HG03565 (cell line): Measurements from ENCODE around the gene CYP4X1.
"Not testable (repeated sequence)": the region's sequence is repeated elsewhere in the genome, so short reads cannot be mapped to it uniquely, and the experiment has no call there.

Experiments used
- ATAC-seq: cut with Tn5 transposase; IDR thresholded peaks from one replicate; pipeline ENCODE4 v1.9.1; 2021; ENCODE audit warnings: mild to moderate bottlenecking, moderate library complexity; ENCODE audit not compliant: unreplicated experiment

Gene CYP4X1, protein sequence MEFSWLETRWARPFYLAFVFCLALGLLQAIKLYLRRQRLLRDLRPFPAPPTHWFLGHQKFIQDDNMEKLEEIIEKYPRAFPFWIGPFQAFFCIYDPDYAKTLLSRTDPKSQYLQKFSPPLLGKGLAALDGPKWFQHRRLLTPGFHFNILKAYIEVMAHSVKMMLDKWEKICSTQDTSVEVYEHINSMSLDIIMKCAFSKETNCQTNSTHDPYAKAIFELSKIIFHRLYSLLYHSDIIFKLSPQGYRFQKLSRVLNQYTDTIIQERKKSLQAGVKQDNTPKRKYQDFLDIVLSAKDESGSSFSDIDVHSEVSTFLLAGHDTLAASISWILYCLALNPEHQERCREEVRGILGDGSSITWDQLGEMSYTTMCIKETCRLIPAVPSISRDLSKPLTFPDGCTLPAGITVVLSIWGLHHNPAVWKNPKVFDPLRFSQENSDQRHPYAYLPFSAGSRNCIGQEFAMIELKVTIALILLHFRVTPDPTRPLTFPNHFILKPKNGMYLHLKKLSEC

DNA sequence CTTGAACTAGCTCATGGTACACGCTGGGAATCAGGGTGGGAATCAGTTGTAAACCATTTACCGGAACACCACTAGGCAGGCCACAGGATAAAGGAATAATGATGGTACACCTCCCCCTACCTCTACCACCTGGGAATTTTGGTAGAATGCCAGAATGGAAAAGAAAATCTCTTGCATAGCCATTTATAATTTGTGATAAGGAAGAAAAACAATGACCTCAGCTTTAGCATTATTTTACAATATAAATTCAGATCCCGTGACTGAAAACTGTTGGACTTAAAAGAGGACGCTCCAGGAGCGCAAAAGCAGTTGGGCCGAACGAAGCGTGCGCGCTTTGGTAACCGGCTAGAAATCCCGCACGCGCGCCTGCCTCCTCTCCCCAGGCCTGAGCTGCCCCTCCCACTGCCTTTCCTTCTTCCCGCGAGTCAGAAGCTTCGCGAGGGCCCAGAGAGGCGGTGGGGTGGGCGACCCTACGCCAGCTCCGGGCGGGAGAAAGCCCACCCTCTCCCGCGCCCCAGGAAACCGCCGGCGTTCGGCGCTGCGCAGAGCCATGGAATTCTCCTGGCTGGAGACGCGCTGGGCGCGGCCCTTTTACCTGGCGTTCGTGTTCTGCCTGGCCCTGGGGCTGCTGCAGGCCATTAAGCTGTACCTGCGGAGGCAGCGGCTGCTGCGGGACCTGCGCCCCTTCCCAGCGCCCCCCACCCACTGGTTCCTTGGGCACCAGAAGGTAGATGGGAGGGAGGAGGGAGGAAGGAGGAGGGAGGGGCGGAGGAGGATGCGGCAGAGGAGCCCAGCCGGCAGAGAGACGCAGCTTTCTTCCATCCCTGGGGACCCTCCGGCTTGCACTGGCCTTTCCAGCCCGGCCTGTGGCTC is at the start of gene CYP4X1:
CYP4X1 (plus strand) TSS at position 402 of the 873 bp plus-strand sequence; CDS start at position 551, 149 bp downstream.
- ATAC-seq, result no peak

DNA sequence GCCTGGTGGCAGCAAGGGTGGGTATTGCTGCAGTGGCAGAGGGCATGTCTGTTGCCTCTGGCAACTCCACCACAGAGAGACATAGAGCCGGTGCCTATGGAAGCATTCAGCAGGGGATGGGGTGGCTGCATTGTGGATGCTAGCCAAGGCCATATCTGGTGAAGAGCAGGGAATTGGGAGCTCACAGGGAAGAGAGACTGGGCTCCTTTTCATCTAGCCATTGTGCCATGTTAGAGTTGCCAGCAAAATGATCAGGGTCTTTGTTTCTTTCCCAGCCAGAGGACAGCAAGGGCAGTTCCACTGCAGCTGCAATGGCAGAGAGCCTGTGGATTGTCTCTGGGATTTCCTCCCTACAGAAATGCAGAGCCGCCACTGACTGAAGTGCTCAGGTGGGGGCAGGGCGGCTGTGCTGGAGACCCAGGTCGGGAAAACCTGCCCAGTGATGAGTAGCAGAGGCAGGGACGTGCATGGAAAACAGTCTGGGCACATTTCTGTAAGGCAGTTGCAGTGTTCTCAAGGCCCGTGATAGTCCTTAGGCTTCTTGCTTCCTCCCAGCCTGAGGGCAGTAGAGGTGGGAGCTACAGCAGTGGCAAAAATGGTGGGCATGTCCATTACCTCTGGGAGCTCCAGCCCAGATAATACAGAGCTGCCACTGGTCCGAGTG is 40.2 kb upstream of the CYP4X1 start:
- ATAC-seq, result no peak

DNA sequence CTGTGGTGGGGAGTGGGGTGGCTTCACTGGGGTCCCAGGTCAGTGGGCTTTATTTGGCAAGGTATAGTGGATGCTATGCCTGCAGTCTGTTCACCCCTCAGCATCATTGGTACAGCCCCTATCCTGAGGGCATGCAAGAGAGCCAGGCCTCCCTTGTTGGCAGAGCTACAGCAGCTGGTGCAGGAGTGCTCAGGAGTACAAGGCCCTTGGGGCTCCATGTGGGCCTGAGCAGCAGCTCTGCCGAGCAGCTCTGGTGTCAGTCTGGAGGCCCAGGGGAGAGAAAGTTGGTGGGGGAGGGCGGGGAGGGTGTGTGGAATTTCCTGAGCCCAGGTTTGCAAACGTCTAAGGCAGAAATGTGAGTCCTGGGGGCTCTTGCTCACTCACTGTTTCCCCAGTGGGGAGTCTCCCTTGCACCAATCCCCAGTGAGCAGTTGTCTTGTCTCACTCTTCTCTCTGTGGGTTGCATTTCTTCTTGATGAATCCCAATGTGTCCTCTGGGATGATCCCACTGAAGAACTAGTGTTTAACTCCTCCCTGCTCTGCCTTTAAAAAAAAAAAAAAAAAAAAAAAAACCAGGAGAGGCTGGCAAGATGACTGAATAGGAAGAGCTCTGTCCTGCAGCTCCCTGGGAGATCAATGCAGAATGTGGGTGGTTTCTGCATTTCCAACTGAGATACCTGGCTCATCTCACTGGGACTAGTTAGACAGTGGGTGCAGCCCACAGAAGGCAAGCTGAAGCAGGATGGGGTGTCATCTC is 39.5 kb upstream of the CYP4X1 start:
- no peak for ATAC-seq

DNA sequence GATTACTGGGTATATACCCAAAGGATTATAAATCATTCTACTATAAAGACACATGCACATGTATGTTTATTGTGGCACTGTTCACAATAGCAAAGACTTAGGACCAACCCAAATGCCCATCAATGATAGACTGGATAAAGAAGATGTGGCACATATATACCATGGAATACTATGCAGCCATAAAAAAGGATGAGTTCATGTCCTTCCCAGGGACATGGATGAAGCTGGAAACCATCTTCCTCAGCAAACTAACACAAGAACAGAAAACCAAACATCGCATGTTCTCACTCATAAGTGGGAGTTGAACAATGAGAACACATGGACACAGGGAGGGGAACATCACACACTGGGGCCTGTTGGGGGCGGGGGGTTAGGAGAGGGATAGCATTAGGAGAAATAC is 32.9 kb upstream of the CYP4X1 start:
- not testable (repeated sequence) for ATAC-seq

DNA sequence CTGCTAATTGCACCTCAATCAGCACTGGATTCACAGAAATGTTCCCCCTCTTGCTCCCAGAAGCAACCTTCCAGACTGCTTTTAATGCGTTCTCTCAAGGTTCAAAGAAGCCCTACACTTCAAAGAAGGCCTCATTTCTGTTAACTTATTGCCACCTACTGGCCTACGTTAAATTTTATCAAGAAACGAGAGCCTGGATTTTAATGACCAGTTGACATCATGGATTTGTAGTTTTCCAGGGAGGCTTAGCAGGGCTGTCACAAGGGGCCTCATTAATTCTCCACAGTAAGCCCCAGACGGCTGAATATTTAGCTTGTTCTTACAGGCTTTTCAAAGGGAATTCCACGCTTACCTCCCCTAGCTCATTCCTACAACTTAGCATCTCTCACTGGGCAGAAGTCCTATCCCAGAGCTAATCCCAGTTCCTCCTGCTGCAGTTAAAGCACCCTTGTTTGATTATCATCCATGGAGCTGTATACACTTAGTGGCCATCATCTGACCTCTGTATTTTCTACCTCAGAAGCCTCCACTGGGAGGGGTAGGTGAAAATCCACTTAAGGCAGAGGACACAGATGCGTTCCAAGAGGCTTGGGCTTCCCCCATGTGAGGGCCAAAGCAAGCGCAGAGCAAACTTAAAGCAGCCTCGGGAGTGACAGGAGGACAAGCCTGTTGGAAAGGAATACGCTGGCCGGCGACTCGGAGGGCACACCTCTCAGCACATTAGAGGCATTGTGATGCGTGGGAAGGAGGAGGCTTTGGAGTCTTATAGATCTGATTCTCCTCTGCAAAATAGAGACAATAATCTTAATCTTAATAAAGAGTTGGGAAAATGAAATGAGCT is 32.2 kb upstream of the CYP4X1 start:
- ATAC-seq, result no peak

DNA sequence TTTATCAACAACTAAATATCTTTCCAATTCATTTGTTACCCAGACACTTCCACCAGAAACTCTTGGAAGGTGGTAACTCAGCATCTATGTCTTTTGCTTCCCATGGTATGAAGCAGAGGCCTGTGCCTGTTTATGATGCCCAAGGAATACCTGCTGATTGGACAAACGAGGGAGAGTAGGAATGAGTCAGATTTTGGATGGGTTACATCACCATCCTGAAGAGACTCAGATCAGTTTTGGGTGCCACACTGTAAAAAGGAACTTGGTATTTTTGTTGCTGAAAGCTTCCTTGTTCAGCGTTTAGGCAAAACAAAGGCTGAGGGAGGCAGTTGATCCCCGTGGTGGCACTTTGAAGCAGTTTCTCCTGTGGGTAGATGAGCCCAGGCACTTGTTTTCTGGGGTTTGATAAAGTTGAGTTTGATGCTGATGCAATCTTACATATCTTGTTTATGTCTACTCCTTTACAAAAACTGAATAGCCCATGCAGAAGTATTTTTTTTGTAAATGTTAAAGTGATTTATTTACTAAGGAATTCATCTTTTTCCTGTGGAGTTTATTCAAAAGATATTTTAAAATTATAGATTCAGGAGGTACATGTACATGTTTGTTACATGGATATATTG is 26.7 kb upstream of the CYP4X1 start:
- no peak for ATAC-seq

DNA sequence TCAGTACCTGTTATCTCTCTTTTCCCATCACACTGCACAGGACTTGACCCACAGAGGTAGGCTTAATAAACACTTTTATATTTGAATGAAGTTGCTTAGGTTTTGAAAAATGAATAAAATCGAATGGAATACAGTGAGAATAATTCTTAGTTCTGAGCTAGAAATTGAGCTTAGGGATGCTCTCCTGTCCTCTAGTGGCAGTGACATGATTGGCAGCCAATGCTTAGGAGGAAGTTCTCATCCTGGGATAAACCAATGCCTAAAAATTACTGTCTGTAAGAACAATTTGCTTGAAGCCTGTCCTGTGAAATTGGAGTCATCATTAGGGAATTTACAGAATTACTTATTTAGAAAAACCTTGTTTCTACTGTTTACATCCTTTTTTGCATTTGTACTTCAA is 21.3 kb upstream of the CYP4X1 start:
- no peak for ATAC-seq

DNA sequence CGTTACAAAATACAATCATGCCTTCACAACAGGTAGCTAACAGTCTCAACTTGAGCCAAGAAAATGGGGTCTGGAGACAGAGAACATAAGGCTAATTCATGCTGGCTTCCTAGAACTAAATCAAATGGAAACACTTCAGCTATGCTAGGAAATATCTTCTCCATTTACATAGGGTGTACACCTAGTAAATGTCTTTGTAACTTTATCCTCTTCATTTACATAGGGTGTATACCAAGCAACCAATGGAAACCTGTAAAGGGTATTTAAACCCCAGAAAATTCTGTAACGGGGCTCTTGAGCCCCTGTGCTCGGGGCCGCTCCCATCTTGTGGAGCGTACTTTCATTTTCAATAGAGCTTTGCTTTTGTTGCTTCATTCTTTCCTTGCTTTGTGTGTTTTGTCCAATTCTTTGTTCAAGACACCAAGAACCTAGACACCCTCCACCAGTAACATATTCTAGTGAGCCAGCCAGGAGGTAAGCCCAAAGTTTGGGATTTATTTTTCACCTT is 19.5 kb upstream of the CYP4X1 start:
- no peak for ATAC-seq

DNA sequence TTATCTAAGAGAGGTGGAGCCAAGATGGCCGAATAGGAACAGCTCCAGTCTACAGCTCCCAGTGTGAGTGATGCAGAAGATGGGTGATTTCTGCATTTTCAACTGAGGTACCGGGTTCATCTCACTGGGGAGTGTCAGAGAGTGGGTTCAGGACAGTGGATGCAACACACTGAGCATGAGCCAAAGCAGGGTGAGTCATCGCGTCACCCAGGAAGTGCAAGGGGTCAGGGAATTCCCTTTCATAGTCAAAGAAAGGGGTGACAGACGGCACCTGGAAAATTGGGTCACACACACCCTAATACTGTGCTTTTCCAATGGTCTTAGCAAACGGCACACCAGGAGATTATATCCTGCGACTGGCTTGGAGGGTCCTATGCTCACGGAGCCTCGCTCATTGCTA is 17.0 kb upstream of the CYP4X1 start:
- not testable (repeated sequence) for ATAC-seq

DNA sequence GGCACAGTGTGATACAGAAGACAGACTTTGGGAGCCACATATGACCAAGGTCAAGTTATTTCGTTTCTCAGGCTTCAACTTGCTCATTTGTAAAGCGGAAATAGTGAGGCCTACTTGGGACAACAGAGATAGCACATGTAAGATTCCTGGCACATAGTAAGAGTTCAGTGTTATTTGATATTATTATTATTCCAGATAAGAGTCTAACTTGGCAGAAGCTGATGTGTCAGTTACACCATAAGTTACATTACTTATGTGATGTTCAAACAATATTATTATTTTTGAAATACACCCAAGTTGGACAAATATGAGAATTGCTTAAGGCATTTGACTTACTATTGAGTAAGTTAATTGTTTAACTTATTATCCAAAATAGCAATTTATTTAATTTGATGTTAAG is 10.2 kb upstream of the CYP4X1 start:
- ATAC-seq, result no peak

DNA sequence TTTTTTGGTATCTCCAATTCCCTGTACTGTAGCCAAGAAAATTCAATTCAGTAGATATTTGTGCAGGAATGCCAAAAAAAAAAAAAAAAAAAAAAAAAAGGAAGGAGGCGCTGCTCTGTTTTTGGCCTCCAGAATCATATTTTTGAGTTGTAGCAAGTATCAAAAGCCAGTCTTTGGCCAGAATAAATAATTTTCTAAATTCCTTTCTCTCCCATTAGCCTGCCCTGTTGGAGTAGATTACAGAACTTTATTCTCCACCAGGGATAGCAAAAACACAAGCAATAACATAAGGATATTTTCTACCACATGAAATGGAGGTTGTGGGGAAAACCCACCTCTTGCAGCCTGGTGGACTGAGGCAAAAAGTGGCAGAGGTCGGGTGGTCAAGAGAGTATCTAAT is 2.4 kb upstream of the CYP4X1 start:
- no peak for ATAC-seq

DNA sequence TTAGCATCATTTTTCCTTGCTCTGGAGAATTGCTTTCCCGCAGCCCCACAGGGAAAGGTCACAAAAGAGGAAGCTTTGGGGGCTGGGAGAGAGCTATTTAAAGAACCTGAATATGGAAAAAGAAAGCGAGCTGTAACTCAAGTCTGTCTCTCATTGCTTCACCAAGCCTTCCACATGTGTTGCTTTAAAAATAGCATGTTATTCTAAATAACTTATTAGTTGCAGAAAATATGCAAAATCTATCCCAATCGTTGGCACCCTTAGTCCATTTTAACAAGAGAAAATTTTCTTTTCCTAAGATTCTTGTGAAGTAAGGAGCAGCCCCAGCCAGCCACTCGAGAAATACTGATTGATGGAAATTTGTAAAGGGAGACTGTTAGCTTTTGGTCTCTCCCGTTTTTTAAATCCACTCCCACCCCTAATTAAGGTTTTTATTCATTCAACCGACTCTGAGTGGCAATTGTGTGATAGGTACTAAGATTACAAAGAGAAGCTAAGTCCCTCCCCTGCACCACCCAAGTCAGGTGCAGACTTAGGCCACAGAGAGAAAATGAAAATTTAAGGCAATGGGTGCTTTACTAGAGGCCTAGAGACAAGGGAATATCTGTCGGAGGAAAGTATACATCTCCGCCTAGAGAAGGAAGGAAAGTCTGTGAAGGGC is 802 bp downstream of the CYP4X1 start:
- no peak for ATAC-seq

DNA sequence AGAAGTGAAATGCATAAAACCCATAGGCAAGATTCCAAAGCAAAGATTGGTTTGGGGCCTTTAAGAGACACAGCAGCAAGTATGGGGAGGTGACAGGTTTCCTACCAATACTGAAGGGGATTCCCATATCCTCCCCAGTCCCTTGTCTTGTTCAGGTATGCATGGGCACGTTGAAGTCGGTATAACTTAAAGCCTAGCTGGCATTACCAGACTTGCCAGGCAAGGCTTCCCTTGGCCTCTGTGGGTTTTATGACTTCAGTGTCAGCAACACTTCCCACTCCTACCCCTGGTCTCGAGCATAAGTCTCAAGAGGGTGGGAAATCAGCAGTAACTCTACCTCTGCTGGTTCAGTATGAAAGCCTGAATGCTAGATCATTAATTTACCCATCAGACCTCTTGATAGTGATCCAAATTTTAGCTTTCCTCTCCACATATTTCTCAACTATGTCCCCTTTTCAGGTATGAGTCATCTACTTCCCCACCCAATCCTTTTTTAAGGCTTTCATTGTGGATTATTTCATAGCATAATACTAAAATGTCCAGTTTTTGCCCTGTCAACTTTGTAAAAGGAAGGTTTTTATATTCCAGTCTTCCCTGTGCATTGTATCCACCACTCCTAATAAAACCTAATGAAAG is 6.8 kb downstream of the CYP4X1 start:
- ATAC-seq, result no peak

DNA sequence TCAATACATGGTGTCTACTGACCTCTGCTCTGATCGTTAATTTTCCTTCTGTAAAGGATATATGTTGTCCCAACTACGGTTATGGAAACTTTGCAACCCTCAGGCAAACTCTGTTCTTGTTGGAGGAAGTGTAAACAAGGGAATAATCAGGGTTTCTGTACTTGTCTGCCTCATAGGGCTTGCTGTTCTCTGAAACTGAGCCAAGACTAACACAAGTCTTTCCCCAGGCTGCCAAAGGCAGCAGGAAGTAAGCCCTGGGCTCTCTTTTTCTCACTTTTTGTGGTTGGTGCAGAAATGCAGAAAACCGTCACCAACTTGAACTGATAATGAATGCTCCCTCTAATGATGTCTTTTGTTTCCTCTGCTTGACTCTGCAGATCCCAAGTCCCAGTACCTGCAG is 7.6 kb downstream of the CYP4X1 start:
- no peak for ATAC-seq

DNA sequence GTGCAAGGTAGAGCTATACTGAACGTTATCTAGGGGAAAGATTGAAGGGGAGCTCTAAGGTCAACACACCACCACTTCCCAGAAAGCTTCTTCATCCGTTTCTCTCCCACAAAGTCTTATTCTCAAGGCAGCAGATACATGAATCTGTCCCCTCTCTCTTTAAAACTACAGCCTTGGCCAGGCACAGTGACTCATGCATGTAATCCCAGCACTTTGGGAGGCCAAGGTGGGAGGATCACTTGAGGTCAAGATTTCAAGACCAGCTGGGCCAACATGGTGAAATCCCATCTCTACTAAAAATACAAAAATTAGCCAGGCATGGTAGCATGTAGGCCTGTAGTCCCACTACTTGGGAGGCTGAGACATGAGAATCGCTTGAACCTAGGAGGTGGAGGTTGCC is 8.1 kb downstream of the CYP4X1 start:
- no peak for ATAC-seq

DNA sequence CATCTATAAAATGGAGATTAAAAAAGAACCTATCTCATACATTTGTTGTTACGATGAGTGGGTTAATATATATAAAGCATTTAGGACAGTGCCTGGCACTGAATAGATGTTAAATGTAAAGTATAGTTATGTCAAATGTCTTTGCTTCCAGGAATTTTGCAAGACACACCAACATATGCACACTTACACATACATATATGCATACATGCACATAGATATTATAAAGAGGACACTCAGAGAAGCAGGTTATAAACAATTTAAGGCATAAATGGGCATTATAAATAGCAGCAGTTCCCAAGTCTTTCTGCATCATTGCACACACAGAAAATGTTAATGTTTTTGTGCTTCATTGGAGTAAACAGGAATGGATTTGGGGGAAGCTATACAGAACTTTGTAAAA is 13.3 kb downstream of the CYP4X1 start:
- no peak for ATAC-seq

DNA sequence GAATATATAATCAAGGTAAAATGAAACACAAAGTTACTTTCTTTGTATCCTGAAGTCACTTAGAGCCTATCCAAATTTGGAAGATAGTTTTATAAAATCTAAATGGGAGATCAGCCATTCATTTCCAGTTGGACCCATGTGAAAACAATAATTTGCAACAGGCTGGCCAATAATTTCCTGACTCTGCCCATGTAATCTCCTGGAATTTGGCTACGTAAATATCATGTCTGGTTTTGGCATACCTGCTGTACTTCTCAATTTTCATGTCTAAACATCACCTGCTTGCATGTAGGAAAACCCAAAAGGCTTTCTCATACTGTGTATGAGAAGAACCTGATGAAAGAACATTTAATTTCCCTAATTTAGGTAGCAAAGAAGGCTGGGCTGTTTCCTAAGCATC is 35.9 kb downstream of the CYP4X1 start:
- ATAC-seq, result no peak

DNA sequence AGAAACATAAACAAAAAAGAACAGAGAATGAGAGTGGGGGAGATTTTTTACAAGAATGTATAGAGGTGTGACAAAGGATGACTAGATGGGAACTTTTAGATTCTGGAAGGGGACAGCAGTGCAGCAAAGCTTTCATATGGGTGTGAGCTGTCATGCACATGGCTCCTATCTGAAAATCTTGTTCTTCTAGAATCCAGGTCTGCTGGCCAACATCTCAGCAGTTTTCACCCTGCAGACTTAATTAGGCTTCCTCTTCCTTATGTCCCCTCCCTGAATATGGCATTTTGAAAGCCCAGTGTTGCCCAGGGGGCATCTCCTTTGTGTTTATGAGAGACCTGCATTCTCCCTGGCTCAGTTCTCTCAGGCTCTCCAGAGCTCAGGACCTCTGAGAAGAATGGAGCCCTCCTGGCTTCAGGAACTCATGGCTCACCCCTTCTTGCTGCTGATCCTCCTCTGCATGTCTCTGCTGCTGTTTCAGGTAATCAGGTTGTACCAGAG is 43.7 kb downstream of the CYP4X1 start, which contains the start of gene CYP4Z1:
CYP4Z1 (plus strand) TSS at position 135 of the 498 bp plus-strand sequence; CDS start at position 395, 260 bp downstream.
- ATAC-seq, result no peak
